HEK293T (cell line): ENCODE measurements around the gene JUNB.

Experiments
- ARNT ChIP-seq: fragments of 450-650 bp; IDR thresholded peaks from 2 replicates; pipeline ENCODE4 v1.6.1; 2017; ENCODE audit warnings: mild to moderate bottlenecking
- BHLHE40 ChIP-seq: fragments of 450-650 bp; IDR thresholded peaks from 2 replicates; pipeline ENCODE4 v1.6.1; 2016; ENCODE audit warnings: mild to moderate bottlenecking, moderate library complexity, borderline replicate concordance
- CTBP1 ChIP-seq: fragments of 450-650 bp; IDR thresholded peaks from 2 replicates; pipeline ENCODE4 v1.6.1; 2016; ENCODE audit warnings: borderline replicate concordance
- FOXA1 ChIP-seq: fragments of 450-650 bp; IDR thresholded peaks from 2 replicates; pipeline ENCODE4 v1.6.1; 2016; ENCODE audit warnings: mild to moderate bottlenecking
- FOXM1 ChIP-seq: fragments of 450-650 bp; IDR thresholded peaks from 2 replicates; pipeline ENCODE4 v1.6.1; 2017; ENCODE audit warnings: mild to moderate bottlenecking, borderline replicate concordance
- HDGF ChIP-seq: fragments of 450-650 bp; IDR thresholded peaks from 2 replicates; pipeline ENCODE4 v1.6.1; 2017; ENCODE audit warnings: antibody characterized with exemption, borderline replicate concordance
- LEF1 ChIP-seq: fragments of 450-650 bp; IDR thresholded peaks from 2 replicates; pipeline ENCODE4 v1.6.1; 2017; ENCODE audit warnings: mild to moderate bottlenecking, borderline replicate concordance
- PKNOX1 ChIP-seq: fragments of 450-650 bp; IDR thresholded peaks from 2 replicates; pipeline ENCODE4 v1.6.1; 2016
- SP1 ChIP-seq: fragments of 450-650 bp; IDR thresholded peaks from 2 replicates; pipeline ENCODE4 v1.6.1; 2017
- TARDBP ChIP-seq: fragments of 450-650 bp; IDR thresholded peaks from 2 replicates; pipeline ENCODE4 v1.6.1; 2016
- ZNF384 ChIP-seq: fragments of 450-650 bp; IDR thresholded peaks from 2 replicates; pipeline ENCODE4 v1.6.1; 2016

- TF ChIP-seq PKNOX1: no peak
- TF ChIP-seq FOXM1: no peak
- TF ChIP-seq SP1: no peak
- no peak for TF ChIP-seq FOXA1
- no peak for TF ChIP-seq LEF1
- TF ChIP-seq ARNT: no peak
- TF ChIP-seq BHLHE40: no peak
- no peak for TF ChIP-seq CTBP1
- no peak for TF ChIP-seq HDGF
- TF ChIP-seq ZNF384: no peak
- no peak for TF ChIP-seq TARDBP
Observed at GRCh38 chr19:12783849-12784393, 7.4 kb upstream of the JUNB start.
